Breast epithelium (tissue), 4 donors: Measurements from ENCODE around the gene ANTXR1. TPM values are rescaled to one million over a fixed set of nuclear protein-coding genes. Genes with fewer than 3 reads are reported as not detected.

Experiments
- DNase-seq, 2 donors: peaks; one replicate each; pipeline ENCODE4 v3.0.0-alpha.2; 2019; ENCODE audit warnings: low spot score in 2 of 2
- H3K27ac ChIP-seq, 2 donors: fragments of 200-600 bp; sonication (generic) in 1 of 2; one replicate each; pipeline ENCODE4 v1.5.1; 2016 to 2019; ENCODE audit warnings: mild to moderate bottlenecking in 1 of 2
- H3K27me3 ChIP-seq, 2 donors: fragments of 200-600 bp; sonication (generic) in 1 of 2; one replicate each; pipeline versions ENCODE4 v1.5.1 to v1.6.0; 2017 to 2019; ENCODE audit warnings: control low read depth in 1 of 2, mild to moderate bottlenecking in 1 of 2
- H3K36me3 ChIP-seq: fragments of 200-600 bp; one replicate; pipeline ENCODE4 v1.5.1; 2019
- H3K4me1 ChIP-seq, 2 donors: fragments of 200-600 bp; sonication (generic); one replicate each; pipeline ENCODE4 v1.5.1; 2016 to 2019; ENCODE audit warnings: control low read depth in 1 of 2
- H3K4me3 ChIP-seq, 3 donors: fragments of 200-600 bp; sonication (generic); 1 replicate in 2 of 3; 2 replicates in 1 of 3; pipeline ENCODE4 v1.5.1; 2016 to 2019; ENCODE audit warnings: mild to moderate bottlenecking in 3 of 3, moderate library complexity in 2 of 3
- H3K9me3 ChIP-seq, 2 donors: fragments of 200-600 bp; sonication (generic) in 1 of 2; one replicate each; pipeline ENCODE4 v1.5.1; 2016 to 2019; ENCODE audit warnings: control low read depth in 1 of 2
- CTCF ChIP-seq, 3 donors: fragments of 450-650 bp; IDR thresholded peaks; one replicate each; pipeline ENCODE4 v1.5.1; 2016 to 2017; ENCODE audit warnings: antibody characterized with exemption in 3 of 3, mild to moderate bottlenecking in 3 of 3, moderate library complexity in 3 of 3
- POLR2A ChIP-seq: fragments of 450-650 bp; IDR thresholded peaks from one replicate; pipeline ENCODE4 v1.6.1; 2016; ENCODE audit warnings: antibody characterized with exemption, mild to moderate bottlenecking, moderate library complexity
- POLR2AphosphoS5 ChIP-seq, 3 donors: sonication (generic); formaldehyde crosslinking; IDR thresholded peaks; one replicate each; pipeline ENCODE4 v1.6.1; 2017; ENCODE audit warnings: antibody characterized with exemption in 3 of 3
- intact Hi-C: fragments of 100-400 bp; cut with DNase I; formaldehyde crosslinking; loops from one replicate; pipeline ENCODE4 v1.15.1; 2023; ENCODE audit warnings: low total_unique reads
- total RNA-seq, 3 donors: library from RNA; depleted of rRNA; stranded (reverse); fragments of >200 nt; gene quantifications; one replicate each; pipeline ENCODE4 v1.1.0, GENCODE V29; 2016

ANTXR1 gene
- total RNA-seq, 3 donors from 2014 or later: 52.7 to 72.8 (median 68.8) TPM

GRCh38 chr2:68971591-68972231 lies 41.3 kb upstream of the ANTXR1 start:
- Histone ChIP-seq H3K27me3 (no peaks in the 10 kb centered on the region), H3K4me3 (no peak overlapping the region), H3K27ac (no peak overlapping the region), H3K4me1 (no peaks in the 10 kb centered on the region), H3K9me3 (no peaks in the 10 kb centered on the region), H3K36me3 (no peaks in the 10 kb centered on the region)
- DNase-seq: no peak
- intact Hi-C loops: no loop called here
- TF ChIP-seq POLR2AphosphoS5 (IDR thresholded peaks at IDR 0.05) (no peak), POLR2A (no peak), CTCF (IDR thresholded peaks at IDR 0.05) (no peak)

- H3K27ac ChIP-seq: no peak within 1 kb of the TSS
- no peaks in the 10 kb centered on the region for H3K4me1 ChIP-seq
- no peaks in the 10 kb centered on the region for H3K36me3 ChIP-seq
- intact Hi-C loops: no loop called here
- DNase-seq: no peak
- TF ChIP-seq POLR2AphosphoS5 (IDR thresholded peaks at IDR 0.05) (no peak), CTCF (IDR thresholded peaks at IDR 0.05) (no peak), POLR2A (no peak)
- H3K4me3 ChIP-seq: no peak within 1 kb of the TSS
- H3K9me3 ChIP-seq: no peaks in the 10 kb centered on the region
- H3K27me3 ChIP-seq: no peaks in the 10 kb centered on the region
Observed at GRCh38 chr2:68974251-68974650, 38.7 kb upstream of the ANTXR1 start, which contains the start of gene GKN1. GKN1 (plus strand) TSS chr2:68974636; CDS start chr2:68974678, 42 bp downstream.

- intact Hi-C loops: no loop called here
- Histone ChIP-seq H3K4me3 (no peak overlapping the region), H3K9me3 (no peaks in the 10 kb centered on the region), H3K4me1 (no peaks in the 10 kb centered on the region), H3K27me3 (no peaks in the 10 kb centered on the region), H3K27ac (no peak overlapping the region), H3K36me3 (no peaks in the 10 kb centered on the region)
- TF ChIP-seq POLR2AphosphoS5 (IDR thresholded peaks at IDR 0.05) (no peak), POLR2A (no peak), CTCF (IDR thresholded peaks at IDR 0.05) (no peak)
- no peak for DNase-seq
Observed at GRCh38 chr2:68974946-68975665, 37.9 kb upstream of the ANTXR1 start.

GRCh38 chr2:68975844-68976243 lies 37.1 kb upstream of the ANTXR1 start:
- no peak for DNase-seq
- no peak overlapping the region for H3K27ac ChIP-seq
- H3K9me3 ChIP-seq: no peaks in the 10 kb centered on the region
- intact Hi-C loops: no loop called here
- H3K4me1 ChIP-seq: no peaks in the 10 kb centered on the region
- no peaks in the 10 kb centered on the region for H3K27me3 ChIP-seq
- H3K36me3 ChIP-seq: no peaks in the 10 kb centered on the region
- no peak for TF ChIP-seq POLR2AphosphoS5 (IDR thresholded peaks at IDR 0.05)
- TF ChIP-seq POLR2A: no peak
- no peak for TF ChIP-seq CTCF (IDR thresholded peaks at IDR 0.05)
- no peak overlapping the region for H3K4me3 ChIP-seq

GRCh38 chr2:68977453-68977852 lies 35.5 kb upstream of the ANTXR1 start:
- H3K4me3 ChIP-seq: no peak overlapping the region
- no peaks in the 10 kb centered on the region for H3K9me3 ChIP-seq
- H3K27me3 ChIP-seq: no peaks in the 10 kb centered on the region
- no peaks in the 10 kb centered on the region for H3K36me3 ChIP-seq
- no peaks in the 10 kb centered on the region for H3K4me1 ChIP-seq
- no peak for DNase-seq
- intact Hi-C loops: no loop called here
- H3K27ac ChIP-seq: no peak overlapping the region
- no peak for TF ChIP-seq CTCF (IDR thresholded peaks at IDR 0.05)
- no peak for TF ChIP-seq POLR2AphosphoS5 (IDR thresholded peaks at IDR 0.05)
- no peak for TF ChIP-seq POLR2A
